ENCODE data around the gene MEGF11. TPM values are rescaled to one million over a fixed set of nuclear protein-coding genes. Genes with fewer than 3 reads are reported as not detected.

MEGF11 gene
- total RNA-seq = not detected

GRCh38 chr15:66253418-66254088 is at the start of gene MEGF11:
Gene MEGF11, minus strand, starts transcription at chr15:66253750. Its CDS starts 125,347 bp downstream, at chr15:66128403.

GRCh38 chr15:66293419-66294156 is 40.0 kb upstream of the MEGF11 start, which contains the start of gene DIS3L:
Gene DIS3L, plus strand, starts transcription at chr15:66293568. Its CDS starts 29 bp downstream, at chr15:66293597.

GRCh38 chr15:65869126-65869953 is 384.2 kb downstream of the MEGF11 start, which contains the start of gene RAB11A:
Gene RAB11A, plus strand, starts transcription at chr15:65869491. Its CDS starts 95 bp downstream, at chr15:65869586.

Small RNAs within 50 kb of the gene (microRNA-seq; reads per million reads assigned to microRNA genes)
- not detected for gene MIR4311 (ENCODE audit: borderline microRNAs expressed, borderline replicate concordance)

Other genes starting within 250 kb of the MEGF11 start
- 10 to 100 TPM; 30.6 to 31.6 TPM for gene DIS3L, start 39.8 kb upstream of the MEGF11 start, total RNA-seq
- gene TIPIN, start 102.9 kb upstream of the MEGF11 start, total RNA-seq = 10 to 100 TPM; 18.8 TPM
- gene MAP2K1, start 133.2 kb upstream of the MEGF11 start, total RNA-seq = 10 to 100 TPM; 94.5 to 95.7 TPM
- 10 to 100 TPM; 18.0 to 20.4 TPM for gene SNAPC5, start 244.0 kb upstream of the MEGF11 start, total RNA-seq